ENCODE results near the gene EDN1. TPM values are rescaled to one million over a fixed set of nuclear protein-coding genes. Genes with fewer than 3 reads are reported as not detected.

Gene EDN1
- total and polyA plus RNA-seq, 2 of the 4 experiments (the other 2 are of a cell fraction): 5.6 to 9.0 TPM

DNA sequence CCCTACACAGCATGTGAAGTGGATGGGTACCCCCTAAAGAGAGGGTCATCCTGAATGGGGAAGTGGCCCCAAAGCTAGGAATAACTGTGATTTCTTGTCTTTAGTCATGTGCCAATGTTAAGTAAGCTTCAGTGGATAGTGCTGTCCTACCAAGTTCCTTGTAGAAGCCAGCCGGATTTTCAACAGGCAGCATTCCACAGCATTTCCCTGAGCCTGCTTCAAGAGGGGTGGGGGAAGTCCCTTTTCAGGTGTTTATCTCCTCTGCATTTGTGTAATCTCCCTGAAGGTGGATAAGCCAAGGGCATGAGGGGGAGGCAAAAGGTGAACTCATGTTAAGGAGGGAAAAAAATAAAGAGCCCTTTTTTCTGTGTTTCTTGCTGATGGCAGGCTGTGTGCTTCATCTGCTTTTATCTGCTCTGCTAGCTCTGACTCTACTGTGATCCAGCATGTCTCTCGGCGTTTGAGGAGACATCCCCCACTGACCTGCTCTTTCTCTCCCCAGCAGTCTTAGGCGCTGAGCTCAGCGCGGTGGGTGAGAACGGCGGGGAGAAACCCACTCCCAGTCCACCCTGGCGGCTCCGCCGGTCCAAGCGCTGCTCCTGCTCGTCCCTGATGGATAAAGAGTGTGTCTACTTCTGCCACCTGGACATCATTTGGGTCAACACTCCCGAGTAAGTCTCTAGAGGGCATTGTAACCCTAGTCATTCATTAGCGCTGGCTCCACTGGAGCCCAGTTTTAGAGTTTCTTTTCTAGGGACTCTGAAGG, 1.9 kb downstream of the EDN1 start:
- dilution Hi-C loops (cut with HindIII; ENCODE audit: low sequenced_read_pairs, unreplicated experiment): no loop called here
- peak overlapping the region; percentile 9 for H2BK5ac ChIP-seq (ENCODE audit: low read depth, low read length, poor library complexity, severe bottlenecking)
- 0 out of 2 replicates have a peak, but pooled peaks have one; percentile 13 for TF ChIP-seq CHD1 (IDR thresholded peaks at IDR 0.05; ENCODE audit: low read depth, low read length)
- TF ChIP-seq CEBPB (IDR thresholded peaks at IDR 0.05; ENCODE audit: low read depth, low read length): no peak
- TF ChIP-seq RFX5 (IDR thresholded peaks at IDR 0.05; ENCODE audit: low read depth, low read length): no peak
- TF ChIP-seq BHLHE40 (IDR thresholded peaks at IDR 0.05; ENCODE audit: low read depth, low read length): no peak
- TF ChIP-seq RAD21 (IDR thresholded peaks at IDR 0.05; ENCODE audit: low read length): peak; percentile 59
- peak; percentile 40 for TF ChIP-seq SMC3 (IDR thresholded peaks at IDR 0.05; ENCODE audit: low read depth, low read length)
- TF ChIP-seq FOS (IDR thresholded peaks at IDR 0.05; ENCODE audit: low read depth, low read length): no peak
- TF ChIP-seq, protein P1, sequence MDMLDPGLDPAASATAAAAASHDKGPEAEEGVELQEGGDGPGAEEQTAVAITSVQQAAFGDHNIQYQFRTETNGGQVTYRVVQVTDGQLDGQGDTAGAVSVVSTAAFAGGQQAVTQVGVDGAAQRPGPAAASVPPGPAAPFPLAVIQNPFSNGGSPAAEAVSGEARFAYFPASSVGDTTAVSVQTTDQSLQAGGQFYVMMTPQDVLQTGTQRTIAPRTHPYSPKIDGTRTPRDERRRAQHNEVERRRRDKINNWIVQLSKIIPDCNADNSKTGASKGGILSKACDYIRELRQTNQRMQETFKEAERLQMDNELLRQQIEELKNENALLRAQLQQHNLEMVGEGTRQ (IDR thresholded peaks at IDR 0.05; ENCODE audit: low read depth, low read length): no peak
- TF ChIP-seq, protein P2, sequence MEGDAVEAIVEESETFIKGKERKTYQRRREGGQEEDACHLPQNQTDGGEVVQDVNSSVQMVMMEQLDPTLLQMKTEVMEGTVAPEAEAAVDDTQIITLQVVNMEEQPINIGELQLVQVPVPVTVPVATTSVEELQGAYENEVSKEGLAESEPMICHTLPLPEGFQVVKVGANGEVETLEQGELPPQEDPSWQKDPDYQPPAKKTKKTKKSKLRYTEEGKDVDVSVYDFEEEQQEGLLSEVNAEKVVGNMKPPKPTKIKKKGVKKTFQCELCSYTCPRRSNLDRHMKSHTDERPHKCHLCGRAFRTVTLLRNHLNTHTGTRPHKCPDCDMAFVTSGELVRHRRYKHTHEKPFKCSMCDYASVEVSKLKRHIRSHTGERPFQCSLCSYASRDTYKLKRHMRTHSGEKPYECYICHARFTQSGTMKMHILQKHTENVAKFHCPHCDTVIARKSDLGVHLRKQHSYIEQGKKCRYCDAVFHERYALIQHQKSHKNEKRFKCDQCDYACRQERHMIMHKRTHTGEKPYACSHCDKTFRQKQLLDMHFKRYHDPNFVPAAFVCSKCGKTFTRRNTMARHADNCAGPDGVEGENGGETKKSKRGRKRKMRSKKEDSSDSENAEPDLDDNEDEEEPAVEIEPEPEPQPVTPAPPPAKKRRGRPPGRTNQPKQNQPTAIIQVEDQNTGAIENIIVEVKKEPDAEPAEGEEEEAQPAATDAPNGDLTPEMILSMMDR (conservative IDR thresholded peaks at IDR 0.05; ENCODE audit: low read depth, low read length): peak; percentile 42
- peaks cover 15% of the 10 kb centered on the region for H3K4me1 ChIP-seq (ENCODE audit: control insufficient read depth, insufficient read depth, low read length)
- H3K27me3 ChIP-seq (ENCODE audit: control insufficient read depth, insufficient read depth, low read length): no peaks in the 10 kb centered on the region
- no peaks in the 10 kb centered on the region for H4K20me1 ChIP-seq (ENCODE audit: insufficient read depth, low read length)
- no peak overlapping the region; the same call in 1 of the 2 replicates for H3K56ac ChIP-seq (ENCODE audit: extremely low read depth, insufficient read depth, low read length)
- no peak overlapping the region; the same call in 1 of the 2 replicates for H4K5ac ChIP-seq (ENCODE audit: low read depth, low read length)
- peak overlapping the region; percentile 46; the same call in 2 of the 3 replicates for H2BK15ac ChIP-seq (ENCODE audit: low read depth, low read length)
- in situ Hi-C loops (cut with MboI; ENCODE audit: low sequenced_read_pairs): no loop called here
- peaks cover 1% of the 10 kb centered on the region; the same call in 1 of the 2 replicates for H3K36me3 ChIP-seq (ENCODE audit: control insufficient read depth, insufficient read depth, low read length)
- H3K9ac ChIP-seq (ENCODE audit: low read depth, low read length): peak overlapping the region; percentile 47; the same call in 1 of the 2 replicates
- peak overlapping the region; percentile 34 for H3K4ac ChIP-seq (ENCODE audit: low read depth, low read length)
- H3K27ac ChIP-seq (ENCODE audit: insufficient read depth, low read length): no peak overlapping the region; the same call in 1 of the 2 replicates
- peak overlapping the region; percentile 84 for H2AFZ ChIP-seq (replicated peaks; ENCODE audit: low read length, poor library complexity)
- H3K18ac ChIP-seq (ENCODE audit: low read depth, low read length): no peak overlapping the region
- H4K91ac ChIP-seq (ENCODE audit: insufficient read depth, low read depth, low read length): peak overlapping the region; percentile 37; the same call in 1 of the 2 replicates
- peak overlapping the region; percentile 71 for H2BK120ac ChIP-seq (ENCODE audit: low read depth, low read length)
- DNase-seq: peak; percentile 33
- H3K23ac ChIP-seq (ENCODE audit: low read depth, low read length): peak overlapping the region; percentile 55; the same call in 1 of the 2 replicates
- H3K9me1 ChIP-seq (ENCODE audit: insufficient read depth, low read length): peaks cover 4% of the 10 kb centered on the region; the same call in 1 of the 2 replicates
- H2BK20ac ChIP-seq (ENCODE audit: low read depth, low read length): peak overlapping the region; percentile 46; the same call in 1 of the 2 replicates
- H4K8ac ChIP-seq (ENCODE audit: low read depth in 2 of 2, low read length in 2 of 2): peak overlapping the region in 1 of 2 experiments; percentile 23; a peak in 3 of 4 replicates
- peaks cover 6 to 16% of the 10 kb centered on the region in 2 experiments; a peak in 3 of 4 replicates for H3K79me1 ChIP-seq (ENCODE audit: low read depth in 1 of 2, low read length in 2 of 2)
- H3K14ac ChIP-seq (replicated peaks; ENCODE audit: low read depth, low read length): peak overlapping the region; percentile 46; the same call in 1 of the 2 replicates
- 40% methylated on average over 1 of the region's 15 CpGs; no CpG with 5 or more reads in 1 of the 2 experiments for WGBS, 2 experiments (ENCODE audit: extremely low coverage in 2 of 2, insufficient read length in 1 of 2)
- H3K9me3 ChIP-seq (ENCODE audit: control insufficient read depth, insufficient read depth, low read length): no peaks in the 10 kb centered on the region
- H3K4me3 ChIP-seq (ENCODE audit: insufficient read depth, low read depth, low read length): peak overlapping the region; percentile 41; the same call in 1 of the 2 replicates
- peak overlapping the region; percentile 72 for H2AK5ac ChIP-seq (ENCODE audit: low read depth, low read length)
- intact Hi-C loops (cut with micrococcal nuclease): loop anchor here (5.0 to 10.0 kb wide), 4 partner anchors 145 to 603 kb away; no protein-coding TSS in a partner anchor
- ChIA-PET POLR2A (ENCODE audit: unreplicated experiment) (interaction anchor here (0.6 kb wide), 1 partner anchor 682 kb away, joined by 3 read pairs; no protein-coding TSS in a partner anchor), CTCF (interaction anchor here (0.9 to 4.2 kb wide), 3 partner anchors 284 to 314 kb away, joined by 3 to 21 read pairs (median 13); no protein-coding TSS in a partner anchor)
- H3K4me2 ChIP-seq (ENCODE audit: low read depth, low read length): peak overlapping the region; percentile 82
- no TSS peak for BruUV-seq (replicated peaks)
- no peak for ATAC-seq (ENCODE audit: low read depth)
- peak overlapping the region; percentile 48 for H2AK9ac ChIP-seq (replicated peaks; ENCODE audit: low read depth, low read length, poor library complexity)

Measured in IMR-90 (cell line).